ENCODE data around the gene USP49. TPM values are rescaled to one million over a fixed set of nuclear protein-coding genes. Genes with fewer than 3 reads are reported as not detected.

USP49 gene
- polyA plus RNA-seq, 1 of the 3 experiments (the other 2 are of a cell fraction) = 2.4 TPM

GRCh38 chr6:41937472-41937860, 42.3 kb upstream of the USP49 start:
- Histone ChIP-seq H3F3A (replicated peaks; ENCODE audit: insufficient read depth) (peaks cover 25% of the 10 kb centered on the region), H3K4me1 (ENCODE audit: control insufficient read depth in 1 of 2, insufficient read depth in 2 of 2, low read depth in 1 of 2, low read length in 1 of 2) (peaks cover 22 to 27% of the 10 kb centered on the region in 2 experiments; a peak in 3 of 4 replicates), H3K27ac (ENCODE audit: low read depth in 2 of 2, low read length in 1 of 2) (no peak overlapping the region), H3K27me3 (ENCODE audit: insufficient read depth) (no peaks in the 10 kb centered on the region), H4K20me1 (ENCODE audit: insufficient read depth) (no peaks in the 10 kb centered on the region), H2AFZ (ENCODE audit: low read depth) (no peak overlapping the region), H3K79me2 (ENCODE audit: insufficient read depth) (peaks cover 48% of the 10 kb centered on the region), H3K9me2 (no peaks in the 10 kb centered on the region), H3K4me2 (no peak overlapping the region), H3K9ac (no peak overlapping the region), H3K4me3 (ENCODE audit: low read depth in 2 of 2, low read length in 1 of 2) (no peak overlapping the region), H3K9me3 (no peaks in the 10 kb centered on the region), H3K36me3 (replicated peaks in 1 of 2; ENCODE audit: control insufficient read depth in 1 of 2, insufficient read depth in 2 of 2, low read length in 1 of 2) (peaks cover 14 to 29% of the 10 kb centered on the region in 2 experiments)
- CTCF ChIA-PET = interaction anchor here (0.9 to 10.3 kb wide), 7 partner anchors 16 to 569 kb away, joined by 3 to 96 read pairs (median 12); partner anchors contain the start of genes BYSL, MED20 and TOMM6
- DNase-seq = no peak
- POLR2A ChIA-PET = no interaction called here
- 77% methylated on average over 2 of the region's 2 CpGs for WGBS (ENCODE audit: low lambda C conversion rate)
- TF ChIP-seq SMC3 (IDR thresholded peaks at IDR 0.05; ENCODE audit: low read depth, low read length) = no peak

- CTCF ChIA-PET = interaction anchor here (0.7 to 10.3 kb wide), 24 partner anchors 9 to 410 kb away, joined by 3 to 96 read pairs (median 4); partner anchors contain the start of genes BYSL, MED20 and TOMM6
- H3K27ac ChIP-seq (ENCODE audit: low read depth in 2 of 2, low read length in 1 of 2) = peak overlapping the region; percentile 46 to 50; a peak in 3 of 4 replicates
Observed at GRCh38 chr6:41936073-41936837, 41.1 kb upstream of the USP49 start.

More at GRCh38 chr6:41936073-41936837, 41.1 kb upstream of the USP49 start:
- H3K4me1 ChIP-seq (ENCODE audit: control insufficient read depth in 1 of 2, insufficient read depth in 2 of 2, low read depth in 1 of 2, low read length in 1 of 2) = peaks cover 19 to 22% of the 10 kb centered on the region in 2 experiments; a peak in 3 of 4 replicates
- H3K27me3 ChIP-seq (ENCODE audit: insufficient read depth) = no peaks in the 10 kb centered on the region
- H3K9me3 ChIP-seq = no peaks in the 10 kb centered on the region
- no peak overlapping the region; the same call in 1 of the 2 replicates for H3K4me2 ChIP-seq
- peaks cover 46% of the 10 kb centered on the region for H3K79me2 ChIP-seq (ENCODE audit: insufficient read depth)
- no peak for TF ChIP-seq POLR2AphosphoS5 (IDR thresholded peaks at IDR 0.05; ENCODE audit: low read depth, low read length)
- no peak for TF ChIP-seq USF2 (IDR thresholded peaks at IDR 0.05; ENCODE audit: borderline replicate concordance, low read depth, low read length)
- no peak for TF ChIP-seq RCOR1 (IDR thresholded peaks at IDR 0.05; ENCODE audit: low read length)
- no peak for TF ChIP-seq TEAD4 (IDR thresholded peaks at IDR 0.05; ENCODE audit: borderline replicate concordance, insufficient read depth)
- TF ChIP-seq SMC3 (IDR thresholded peaks at IDR 0.05; ENCODE audit: low read depth, low read length) = peak; percentile 74
- TF ChIP-seq RXRA (IDR thresholded peaks at IDR 0.05; ENCODE audit: borderline replicate concordance, low read depth) = no peak
- no peak for TF ChIP-seq RFX5 (IDR thresholded peaks at IDR 0.05; ENCODE audit: low read length)
- peak; percentile 79 for TF ChIP-seq CTCF (IDR thresholded peaks at IDR 0.05)
- TF ChIP-seq NRF1 (IDR thresholded peaks at IDR 0.05; ENCODE audit: low read depth, low read length) = no peak
- no peak for TF ChIP-seq MXI1 (IDR thresholded peaks at IDR 0.05; ENCODE audit: low read depth, low read length)
- TF ChIP-seq JUND (IDR thresholded peaks at IDR 0.05) = no peak
- no peak for TF ChIP-seq REST (IDR thresholded peaks at IDR 0.05; ENCODE audit: low read depth, low read length)
- TF ChIP-seq RAD21 (IDR thresholded peaks at IDR 0.05; ENCODE audit: low read length) = peak; percentile 72
- 0 out of 2 replicates have a peak, but pooled peaks have one; percentile 9 for TF ChIP-seq TCF12 (IDR thresholded peaks at IDR 0.05)
- TF ChIP-seq CHD2 (IDR thresholded peaks at IDR 0.05; ENCODE audit: low read length, partially characterized antibody) = peak; percentile 40
- TF ChIP-seq ELF1 (IDR thresholded peaks at IDR 0.05) = no peak
- TF ChIP-seq NFIC (IDR thresholded peaks at IDR 0.05; ENCODE audit: borderline replicate concordance) = no peak
- peak overlapping the region in 1 of 2 experiments; percentile 14; a peak in 1 of 4 replicates for H3K4me3 ChIP-seq (ENCODE audit: low read depth in 2 of 2, low read length in 1 of 2)
- no peak overlapping the region for H3K9ac ChIP-seq
- POLR2A ChIA-PET = interaction anchor here (0.6 kb wide), 1 partner anchor 101 kb away, joined by 5 read pairs; no protein-coding TSS in a partner anchor
- H3K36me3 ChIP-seq (replicated peaks in 1 of 2; ENCODE audit: control insufficient read depth in 1 of 2, insufficient read depth in 2 of 2, low read length in 1 of 2) = peaks cover 20 to 42% of the 10 kb centered on the region in 2 experiments
- DNase-seq = peak; percentile 83
- H3K9me2 ChIP-seq = no peaks in the 10 kb centered on the region
- H2AFZ ChIP-seq (ENCODE audit: low read depth) = no peak overlapping the region
- 40% methylated on average over 6 of the region's 10 CpGs for WGBS (ENCODE audit: low lambda C conversion rate)
- H3F3A ChIP-seq (replicated peaks; ENCODE audit: insufficient read depth) = peaks cover 20% of the 10 kb centered on the region
- no peaks in the 10 kb centered on the region for H4K20me1 ChIP-seq (ENCODE audit: insufficient read depth)
